ENCODE measurements around the gene AAK1.
"Not testable (repeated sequence)": the region's sequence is repeated elsewhere in the genome, so short reads cannot be mapped to it uniquely, and the experiment has no call there.

The AAK1 gene

GRCh38 chr2:69612707-69613106, 30.8 kb downstream of the AAK1 start:
- DNase-seq (ENCODE audit: low read depth) = no peak
- no peak overlapping the region for H3K4me3 ChIP-seq (replicated peaks; ENCODE audit: low read depth, low read length)
- TF ChIP-seq, protein P1, sequence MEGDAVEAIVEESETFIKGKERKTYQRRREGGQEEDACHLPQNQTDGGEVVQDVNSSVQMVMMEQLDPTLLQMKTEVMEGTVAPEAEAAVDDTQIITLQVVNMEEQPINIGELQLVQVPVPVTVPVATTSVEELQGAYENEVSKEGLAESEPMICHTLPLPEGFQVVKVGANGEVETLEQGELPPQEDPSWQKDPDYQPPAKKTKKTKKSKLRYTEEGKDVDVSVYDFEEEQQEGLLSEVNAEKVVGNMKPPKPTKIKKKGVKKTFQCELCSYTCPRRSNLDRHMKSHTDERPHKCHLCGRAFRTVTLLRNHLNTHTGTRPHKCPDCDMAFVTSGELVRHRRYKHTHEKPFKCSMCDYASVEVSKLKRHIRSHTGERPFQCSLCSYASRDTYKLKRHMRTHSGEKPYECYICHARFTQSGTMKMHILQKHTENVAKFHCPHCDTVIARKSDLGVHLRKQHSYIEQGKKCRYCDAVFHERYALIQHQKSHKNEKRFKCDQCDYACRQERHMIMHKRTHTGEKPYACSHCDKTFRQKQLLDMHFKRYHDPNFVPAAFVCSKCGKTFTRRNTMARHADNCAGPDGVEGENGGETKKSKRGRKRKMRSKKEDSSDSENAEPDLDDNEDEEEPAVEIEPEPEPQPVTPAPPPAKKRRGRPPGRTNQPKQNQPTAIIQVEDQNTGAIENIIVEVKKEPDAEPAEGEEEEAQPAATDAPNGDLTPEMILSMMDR (IDR thresholded peaks at IDR 0.05; ENCODE audit: low read length, missing control alignments) = no peak

GRCh38 chr2:69612200-69612599, 31.3 kb downstream of the AAK1 start:
- H3K4me3 ChIP-seq (replicated peaks; ENCODE audit: low read depth, low read length) = no peak overlapping the region
- TF ChIP-seq, protein P1 (IDR thresholded peaks at IDR 0.05; ENCODE audit: low read length, missing control alignments) = no peak
- no peak for DNase-seq (ENCODE audit: low read depth)

GRCh38 chr2:69608109-69608508, 35.4 kb downstream of the AAK1 start:
- H3K4me3 ChIP-seq (replicated peaks; ENCODE audit: low read depth, low read length) = no peak overlapping the region
- TF ChIP-seq, protein P1 (IDR thresholded peaks at IDR 0.05; ENCODE audit: low read length, missing control alignments) = no peak
- no peak for DNase-seq (ENCODE audit: low read depth)

GRCh38 chr2:69606771-69607170, 36.8 kb downstream of the AAK1 start:
- not testable (repeated sequence) for H3K4me3 ChIP-seq (replicated peaks; ENCODE audit: low read depth, low read length)

GRCh38 chr2:69605284-69605683, 38.3 kb downstream of the AAK1 start:
- DNase-seq (ENCODE audit: low read depth) = no peak
- TF ChIP-seq, protein P1 (IDR thresholded peaks at IDR 0.05; ENCODE audit: low read length, missing control alignments) = no peak
- no peak overlapping the region for H3K4me3 ChIP-seq (replicated peaks; ENCODE audit: low read depth, low read length)

More at GRCh38 chr2:69606771-69607170, 36.8 kb downstream of the AAK1 start:
- DNase-seq (ENCODE audit: low read depth) = not testable (repeated sequence)

GRCh38 chr2:69604836-69605235, 38.7 kb downstream of the AAK1 start:
- no peak for DNase-seq (ENCODE audit: low read depth)
- TF ChIP-seq, protein P1 (IDR thresholded peaks at IDR 0.05; ENCODE audit: low read length, missing control alignments) = no peak
- no peak overlapping the region for H3K4me3 ChIP-seq (replicated peaks; ENCODE audit: low read depth, low read length)

DNA sequence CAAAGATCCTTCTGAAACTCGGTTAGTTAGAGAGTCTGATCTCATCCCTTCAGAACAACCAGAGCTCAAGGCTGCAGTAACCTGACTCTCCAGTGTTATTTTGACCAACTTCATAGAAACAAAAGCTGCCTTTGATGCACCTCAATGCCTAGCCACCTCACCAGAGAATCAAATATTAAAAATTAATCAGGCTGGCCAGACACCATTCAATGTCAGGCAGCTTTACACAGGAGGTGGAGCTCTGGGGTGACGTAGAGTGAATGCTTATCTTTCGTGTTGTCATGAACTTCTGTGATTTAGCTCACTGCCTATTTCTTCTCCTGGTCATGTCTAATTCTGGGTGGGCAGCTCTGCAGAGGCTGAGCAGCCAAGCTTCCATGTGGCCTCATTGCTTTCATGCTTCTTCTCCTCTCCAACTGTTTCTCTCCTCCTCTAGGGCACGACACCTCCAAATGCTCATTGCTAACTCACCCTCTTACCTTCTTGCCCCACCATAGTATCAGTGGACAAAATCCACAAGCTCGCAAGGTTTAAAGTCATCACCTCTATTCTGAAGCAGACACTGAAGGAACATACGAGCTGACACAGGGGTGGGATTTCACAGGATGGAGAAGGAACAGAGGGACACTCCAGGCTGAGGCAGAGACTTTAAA, 39.4 kb downstream of the AAK1 start:
- no peak overlapping the region for H3K4me3 ChIP-seq (replicated peaks; ENCODE audit: low read depth, low read length)
- DNase-seq (ENCODE audit: low read depth) = no peak
- TF ChIP-seq, protein P1 (IDR thresholded peaks at IDR 0.05; ENCODE audit: low read length, missing control alignments) = no peak

All from fibroblast of pulmonary artery (primary cell).